HG02588 (cell line): ENCODE measurements around the gene LSS.
"Not testable (repeated sequence)": the region's sequence is repeated elsewhere in the genome, so short reads cannot be mapped to it uniquely, and the experiment has no call there.

Experiments
- ATAC-seq: cut with Tn5 transposase; IDR thresholded peaks from one replicate; pipeline ENCODE4 v1.9.1; 2021; ENCODE audit warnings: mild to moderate bottlenecking, moderate library complexity; ENCODE audit not compliant: unreplicated experiment

Gene LSS

GRCh38 chr21:46171996-46172862, 56.3 kb downstream of the LSS start:
- ATAC-seq, result no peak

- no peak for ATAC-seq
Measured at GRCh38 chr21:46171585-46171984, 57.0 kb downstream of the LSS start.

GRCh38 chr21:46170436-46171193, 58.0 kb downstream of the LSS start:
- ATAC-seq, result not testable (repeated sequence)

GRCh38 chr21:46168659-46169386, 59.8 kb downstream of the LSS start:
- no peak for ATAC-seq

- no peak for ATAC-seq
Measured at GRCh38 chr21:46168238-46168637, 60.3 kb downstream of the LSS start.

- no peak for ATAC-seq
Measured at GRCh38 chr21:46165098-46165497, 63.5 kb downstream of the LSS start.

- ATAC-seq, result no peak
Measured at GRCh38 chr21:46163380-46163779, 65.2 kb downstream of the LSS start.

- no peak for ATAC-seq
Measured at GRCh38 chr21:46161633-46162592, 66.7 kb downstream of the LSS start.

- ATAC-seq, result no peak
Measured at GRCh38 chr21:46160907-46161632, 67.5 kb downstream of the LSS start.

GRCh38 chr21:46160657-46160906, 68.0 kb downstream of the LSS start:
- ATAC-seq, result no peak

GRCh38 chr21:46159841-46160656, 68.5 kb downstream of the LSS start:
- ATAC-seq, result no peak

- no peak for ATAC-seq
Measured at GRCh38 chr21:46159390-46159789, 69.2 kb downstream of the LSS start.

- no peak for ATAC-seq
Measured at GRCh38 chr21:46158666-46159300, 69.8 kb downstream of the LSS start.

GRCh38 chr21:46157987-46158451, 70.6 kb downstream of the LSS start:
- no peak for ATAC-seq

GRCh38 chr21:46157396-46157986, 71.1 kb downstream of the LSS start:
- ATAC-seq, result no peak

- ATAC-seq, result no peak
Measured at GRCh38 chr21:46156678-46157077, 71.9 kb downstream of the LSS start.

GRCh38 chr21:46156378-46156645, 72.3 kb downstream of the LSS start:
- no peak for ATAC-seq
